Central memory CD4-positive, alpha-beta T cell (primary cell): ENCODE results near the gene KIAA0232.
A peak's percentile ranks its signal among the peaks of the same experiment; 100 is the strongest.

Experiments used
- DNase-seq: peaks from one replicate; pipeline ENCODE4 v3.0.0; 2022
- total RNA-seq, 3 experiments: gene quantifications; one replicate each; lab custom pipeline; 2026; lab: John Stamatoyannopoulos, UW

KIAA0232 gene
- 43.8 to 78.3 (median 76.6) reads per million in 3 experiments for total RNA-seq

GRCh38 chr4:6782147-6782845, at the start of gene KIAA0232:
KIAA0232 (plus strand) TSS chr4:6782727; CDS start chr4:6824454, 41,727 bp downstream.
- peak; percentile 90 for DNase-seq

GRCh38 chr4:6733358-6734164, 49.0 kb upstream of the KIAA0232 start:
- no peak for DNase-seq

GRCh38 chr4:6734165-6734786, 48.3 kb upstream of the KIAA0232 start:
- DNase-seq = no peak

GRCh38 chr4:6739920-6740319, 42.6 kb upstream of the KIAA0232 start:
- no peak for DNase-seq

GRCh38 chr4:6740347-6740746, 42.2 kb upstream of the KIAA0232 start:
- DNase-seq = no peak

GRCh38 chr4:6742507-6742906, 40.0 kb upstream of the KIAA0232 start:
- DNase-seq = no peak

GRCh38 chr4:6742989-6743388, 39.5 kb upstream of the KIAA0232 start:
- DNase-seq = no peak

- no peak for DNase-seq
Observed at GRCh38 chr4:6746721-6747293, 35.7 kb upstream of the KIAA0232 start.

GRCh38 chr4:6747294-6748051, 35.1 kb upstream of the KIAA0232 start:
- no peak for DNase-seq

GRCh38 chr4:6748286-6748685, 34.2 kb upstream of the KIAA0232 start:
- no peak for DNase-seq

GRCh38 chr4:6749340-6750171, 33.0 kb upstream of the KIAA0232 start:
- no peak for DNase-seq

GRCh38 chr4:6750286-6751221, 32.0 kb upstream of the KIAA0232 start:
- no peak for DNase-seq

- no peak for DNase-seq
Observed at GRCh38 chr4:6751611-6752485, 30.7 kb upstream of the KIAA0232 start.

- DNase-seq = no peak
Observed at GRCh38 chr4:6752486-6752829, 30.1 kb upstream of the KIAA0232 start.

- no peak for DNase-seq
Observed at GRCh38 chr4:6753103-6753560, 29.4 kb upstream of the KIAA0232 start.

GRCh38 chr4:6753891-6754290, 28.6 kb upstream of the KIAA0232 start:
- no peak for DNase-seq

- no peak for DNase-seq
Observed at GRCh38 chr4:6754481-6755087, 27.9 kb upstream of the KIAA0232 start.

- no peak for DNase-seq
Observed at GRCh38 chr4:6755088-6755753, 27.3 kb upstream of the KIAA0232 start.
